ENCODE measurements around the gene SFMBT1.

Gene SFMBT1

GRCh38 chr3:52930748-52931147 lies 115.1 kb downstream of the SFMBT1 start:
- no peak for DNase-seq (ENCODE audit: low read depth in 2 of 2)
- no peak for TF ChIP-seq CTCF (IDR thresholded peaks at IDR 0.05; ENCODE audit: low read depth, low read length)
- no peak overlapping the region for H3K4me3 ChIP-seq (replicated peaks in 1 of 2; ENCODE audit: low read depth in 2 of 2, low read length in 2 of 2)

GRCh38 chr3:52926554-52926953 lies 119.3 kb downstream of the SFMBT1 start:
- DNase-seq (ENCODE audit: low read depth in 2 of 2) = no peak
- no peak overlapping the region for H3K4me3 ChIP-seq (replicated peaks in 1 of 2; ENCODE audit: low read depth in 2 of 2, low read length in 2 of 2)
- no peak for TF ChIP-seq CTCF (IDR thresholded peaks at IDR 0.05; ENCODE audit: low read depth, low read length)

GRCh38 chr3:52925405-52926313 lies 120.2 kb downstream of the SFMBT1 start:
- DNase-seq (ENCODE audit: low read depth in 2 of 2) = no peak
- no peak for TF ChIP-seq CTCF (IDR thresholded peaks at IDR 0.05; ENCODE audit: low read depth, low read length)
- H3K4me3 ChIP-seq (replicated peaks in 1 of 2; ENCODE audit: low read depth in 2 of 2, low read length in 2 of 2) = no peak overlapping the region

GRCh38 chr3:52923963-52924362 lies 121.9 kb downstream of the SFMBT1 start:
- DNase-seq (ENCODE audit: low read depth in 2 of 2) = no peak
- H3K4me3 ChIP-seq (replicated peaks in 1 of 2; ENCODE audit: low read depth in 2 of 2, low read length in 2 of 2) = no peak overlapping the region
- TF ChIP-seq CTCF (IDR thresholded peaks at IDR 0.05; ENCODE audit: low read depth, low read length) = no peak

- no peak overlapping the region for H3K4me3 ChIP-seq (replicated peaks in 1 of 2; ENCODE audit: low read depth in 2 of 2, low read length in 2 of 2)
- no peak for DNase-seq (ENCODE audit: low read depth in 2 of 2)
- no peak for TF ChIP-seq CTCF (IDR thresholded peaks at IDR 0.05; ENCODE audit: low read depth, low read length)
Observed at GRCh38 chr3:52920841-52921240, 125.0 kb downstream of the SFMBT1 start.

- no peak for DNase-seq (ENCODE audit: low read depth in 2 of 2)
- H3K4me3 ChIP-seq (replicated peaks in 1 of 2; ENCODE audit: low read depth in 2 of 2, low read length in 2 of 2) = no peak overlapping the region
- TF ChIP-seq CTCF (IDR thresholded peaks at IDR 0.05; ENCODE audit: low read depth, low read length) = no peak
Observed at GRCh38 chr3:52917044-52917443, 128.8 kb downstream of the SFMBT1 start.

Data from cardiac fibroblast (primary cell).